ENCODE results near the gene GBX2. TPM values are rescaled to one million over a fixed set of nuclear protein-coding genes. Genes with fewer than 3 reads are reported as not detected.

Gene GBX2
- total and polyA plus RNA-seq, 9 of the 15 experiments (the other 6 are each of a cell fraction or from before 2014, with no cell fraction given), result 0.03 to 0.53 (median 0.27) TPM; not detected in 1

- ChIA-PET POLR2A (interaction anchor here (0.6 kb wide), 1 partner anchor 10 kb away, joined by 3 read pairs; no protein-coding TSS in a partner anchor), CTCF (ENCODE audit: low intra/inter-chr PET ratio) (no interaction called here)
- 45% methylated on average over 20 of the region's 21 CpGs for WGBS (ENCODE audit: insufficient coverage, low coverage, missing lambda C conversion rate)
- ATAC-seq, result no peak
- H3K4me1 ChIP-seq (replicated peaks in 1 of 2; ENCODE audit: control insufficient read depth in 2 of 2, insufficient read depth in 2 of 2, low read length in 2 of 2), result peaks cover 0 to 25% of the 10 kb centered on the region in 2 experiments; a peak in 4 of 5 replicates
- H3K36me3 ChIP-seq (ENCODE audit: control insufficient read depth, insufficient read depth, low read length), result no peaks in the 10 kb centered on the region
- no peak overlapping the region for H3K4me3 ChIP-seq
- intact Hi-C loops (cut with micrococcal nuclease) (no loop called here), in situ Hi-C loops (cut with MboI) (no loop called here)
- TF ChIP-seq FOXO4 (CRISPR knock-in tag; IDR thresholded peaks at IDR 0.05) (no peak), PHB2 (IDR thresholded peaks at IDR 0.05; ENCODE audit: low read depth) (no peak), OTX1 (CRISPR knock-in tag; IDR thresholded peaks at IDR 0.05) (no peak)
- no peaks in the 10 kb centered on the region for H3K9me3 ChIP-seq (replicated peaks; ENCODE audit: control insufficient read depth, insufficient read depth, low read depth, low read length)
- H2AFZ ChIP-seq (ENCODE audit: low read depth, low read length), result no peak overlapping the region
- BruUV-seq (replicated peaks), result no TSS peak
- peaks cover 0 to 7% of the 10 kb centered on the region in 2 experiments; a peak in 2 of 5 replicates for H3K27me3 ChIP-seq (ENCODE audit: control insufficient read depth in 2 of 2, insufficient read depth in 2 of 2, low read length in 2 of 2)
- no peaks in the 10 kb centered on the region for H4K20me1 ChIP-seq (replicated peaks; ENCODE audit: control insufficient read depth, insufficient read depth, low read length)
- no peak for FAIRE-seq
- no peak for DNase-seq (ENCODE audit: extremely low read depth in 1 of 4, low spot score in 3 of 4)
- H3K9me1 ChIP-seq (ENCODE audit: control insufficient read depth, insufficient read depth, low read length), result no peaks in the 10 kb centered on the region
- H3K9ac ChIP-seq (ENCODE audit: insufficient read depth in 1 of 2, low read depth in 2 of 2, low read length in 2 of 2), result no peak overlapping the region
- H3K4me2 ChIP-seq (ENCODE audit: insufficient read depth, low read length), result no peak overlapping the region
- H3K27ac ChIP-seq (ENCODE audit: extremely low read depth, low read depth, low read length), result no peak overlapping the region
- H3K79me2 ChIP-seq (ENCODE audit: control insufficient read depth, insufficient read depth, low read length), result no peaks in the 10 kb centered on the region
Observed at GRCh38 chr2:236170590-236171165, 2.5 kb upstream of the GBX2 start.

All from K562 (cell line).